Endothelial cell (in vitro differentiated cells): ENCODE measurements around the gene RNF31. TPM values are rescaled to one million over a fixed set of nuclear protein-coding genes. Genes with fewer than 3 reads are reported as not detected.

Source experiments
- DNase-seq: peaks from one replicate; pipeline ENCODE4 v3.0.0; 2021; ENCODE audit warnings: low spot score
- H3K27ac Mint-ChIP-seq: one replicate; pipeline ENCODE4 v1.8.0; 2021; ENCODE audit warnings: mixed read lengths, inconsistent platforms; ENCODE audit not compliant: unreplicated experiment
- H3K27me3 Mint-ChIP-seq: one replicate; pipeline ENCODE4 v1.8.0; 2021; ENCODE audit warnings: mild to moderate bottlenecking, moderate library complexity, mixed read lengths, inconsistent platforms; ENCODE audit not compliant: unreplicated experiment
- H3K36me3 Mint-ChIP-seq: one replicate; pipeline ENCODE4 v1.8.0; 2021; ENCODE audit warnings: mild to moderate bottlenecking, low read depth, mixed read lengths, inconsistent platforms; ENCODE audit not compliant: unreplicated experiment
- H3K4me1 Mint-ChIP-seq: one replicate; pipeline ENCODE4 v1.8.0; 2021; ENCODE audit warnings: mild to moderate bottlenecking, mixed read lengths, inconsistent platforms; ENCODE audit not compliant: unreplicated experiment
- H3K4me3 Mint-ChIP-seq: one replicate; pipeline ENCODE4 v1.8.0; 2021; ENCODE audit warnings: mild to moderate bottlenecking, mixed read lengths, inconsistent platforms; ENCODE audit not compliant: unreplicated experiment
- H3K9me3 Mint-ChIP-seq: one replicate; pipeline ENCODE4 v1.8.0; 2021; ENCODE audit warnings: mixed read lengths, inconsistent platforms; ENCODE audit not compliant: unreplicated experiment
- total RNA-seq: library from RNA; stranded (reverse); fragmentation: NEBNext Ultra II Directional; extraction: Animal tissue kit (Norgen Biotek cat#: 25700); gene quantifications from one replicate; pipeline ENCODE4 v1.2.1, GENCODE V29; 2021; ENCODE audit not compliant: unreplicated experiment
- TF ChIP-seq, protein P1 (sequence below): fragments of 200-600 bp; sonication (generic); IDR thresholded peaks from one replicate; pipeline ENCODE4 v1.5.0; 2021; ENCODE audit warnings: antibody characterized with exemption; ENCODE audit not compliant: unreplicated experiment

Gene RNF31
- total RNA-seq, 1 donor from 2014 or later, result 90.2 TPM

DNA sequence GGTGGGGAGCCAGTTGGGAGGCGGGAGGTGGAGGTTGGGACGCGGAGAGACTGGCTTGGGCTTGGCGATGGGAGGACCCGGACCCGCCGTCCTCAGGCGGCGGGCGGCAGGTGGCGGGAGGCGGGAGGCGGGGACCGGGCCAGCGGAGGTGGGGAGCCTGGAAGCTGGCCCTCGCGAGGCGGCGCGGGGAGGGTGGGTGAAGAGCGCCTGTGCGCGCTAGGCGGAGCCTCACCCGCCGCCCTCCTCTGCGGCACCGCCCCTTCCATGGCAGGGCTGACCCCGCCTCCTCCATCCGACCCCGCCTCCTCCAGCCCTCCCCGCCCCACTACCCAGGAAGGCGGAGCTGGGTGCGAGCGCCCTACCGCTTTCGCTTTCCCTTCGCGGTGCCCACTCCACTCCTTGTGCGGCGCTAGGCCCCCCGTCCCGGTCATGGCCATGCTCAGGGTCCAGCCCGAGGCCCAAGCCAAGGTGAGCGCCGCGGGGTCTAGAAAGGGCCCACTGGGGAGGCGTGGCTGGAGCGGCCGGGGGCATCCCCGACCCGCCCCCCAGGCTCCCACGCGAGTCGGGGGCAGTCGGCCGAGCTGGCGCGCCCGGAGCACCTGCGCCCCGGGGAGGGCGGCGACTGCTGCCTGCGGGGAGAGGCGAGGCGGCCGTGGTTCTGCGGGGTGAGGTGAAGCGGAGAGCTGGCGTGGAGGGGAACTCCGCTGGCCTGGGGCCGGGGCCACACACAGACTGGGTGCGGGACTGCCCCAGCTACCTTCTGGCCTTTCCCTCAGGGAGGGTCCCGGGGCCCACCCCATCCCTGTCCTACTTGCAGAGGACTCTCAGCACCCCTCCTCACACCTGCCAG lies 11.2 kb upstream of the RNF31 start, which contains the start of gene PSME1:
Gene PSME1 (plus strand): TSS at position 361 of the 850 bp plus-strand sequence. CDS start 69 bp downstream, at position 430.
- H3K27ac Mint-ChIP-seq, result peak within 1 kb of the TSS; percentile 84
- peaks cover 14% of the 10 kb centered on the region for H3K27me3 Mint-ChIP-seq
- no peaks in the 10 kb centered on the region for H3K9me3 Mint-ChIP-seq
- peak; percentile 83 for DNase-seq
- peaks cover 18% of the 10 kb centered on the region for H3K36me3 Mint-ChIP-seq
- H3K4me1 Mint-ChIP-seq, result peaks cover 32% of the 10 kb centered on the region
- TF ChIP-seq, protein P1, sequence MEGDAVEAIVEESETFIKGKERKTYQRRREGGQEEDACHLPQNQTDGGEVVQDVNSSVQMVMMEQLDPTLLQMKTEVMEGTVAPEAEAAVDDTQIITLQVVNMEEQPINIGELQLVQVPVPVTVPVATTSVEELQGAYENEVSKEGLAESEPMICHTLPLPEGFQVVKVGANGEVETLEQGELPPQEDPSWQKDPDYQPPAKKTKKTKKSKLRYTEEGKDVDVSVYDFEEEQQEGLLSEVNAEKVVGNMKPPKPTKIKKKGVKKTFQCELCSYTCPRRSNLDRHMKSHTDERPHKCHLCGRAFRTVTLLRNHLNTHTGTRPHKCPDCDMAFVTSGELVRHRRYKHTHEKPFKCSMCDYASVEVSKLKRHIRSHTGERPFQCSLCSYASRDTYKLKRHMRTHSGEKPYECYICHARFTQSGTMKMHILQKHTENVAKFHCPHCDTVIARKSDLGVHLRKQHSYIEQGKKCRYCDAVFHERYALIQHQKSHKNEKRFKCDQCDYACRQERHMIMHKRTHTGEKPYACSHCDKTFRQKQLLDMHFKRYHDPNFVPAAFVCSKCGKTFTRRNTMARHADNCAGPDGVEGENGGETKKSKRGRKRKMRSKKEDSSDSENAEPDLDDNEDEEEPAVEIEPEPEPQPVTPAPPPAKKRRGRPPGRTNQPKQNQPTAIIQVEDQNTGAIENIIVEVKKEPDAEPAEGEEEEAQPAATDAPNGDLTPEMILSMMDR, result no peak
- peak within 1 kb of the TSS; percentile 97 for H3K4me3 Mint-ChIP-seq

DNA sequence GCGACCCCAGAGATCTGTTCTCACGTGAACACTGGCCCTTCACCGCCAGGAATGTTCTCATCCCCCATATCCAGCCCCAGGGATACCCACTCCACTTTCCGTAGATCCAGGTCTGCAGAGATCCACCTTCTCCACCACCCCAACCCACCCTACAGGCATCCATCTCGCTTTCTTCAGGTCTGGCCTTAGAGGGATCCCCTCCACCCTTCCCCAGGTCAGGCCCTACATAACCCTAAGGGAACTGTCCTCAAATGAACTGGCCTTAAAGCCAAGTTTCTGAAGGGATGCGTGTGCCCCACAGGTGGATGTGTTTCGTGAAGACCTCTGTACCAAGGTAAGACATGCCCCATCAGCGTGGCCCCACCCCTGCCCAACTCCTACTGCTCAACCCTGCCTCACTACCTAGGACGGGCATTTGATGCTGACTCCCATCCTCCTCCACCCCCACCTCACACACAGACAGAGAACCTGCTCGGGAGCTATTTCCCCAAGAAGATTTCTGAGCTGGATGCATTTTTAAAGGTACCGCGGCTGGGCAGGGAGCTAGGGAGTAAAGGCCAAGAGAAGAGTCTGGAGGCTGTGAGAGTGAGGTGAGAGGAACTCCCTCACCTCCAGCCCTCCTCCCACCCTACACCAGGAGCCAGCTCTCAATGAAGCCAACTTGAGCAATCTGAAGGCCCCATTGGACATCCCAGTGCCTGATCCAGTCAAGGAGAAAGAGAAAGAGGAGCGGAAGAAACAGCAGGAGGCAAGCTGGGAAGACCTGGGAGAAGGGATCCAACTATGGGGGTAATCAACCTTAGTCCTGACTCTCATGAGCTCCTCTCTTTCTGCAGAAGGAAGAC lies 10.4 kb upstream of the RNF31 start:
- Mint-ChIP-seq H3K27me3 (peaks cover 14% of the 10 kb centered on the region), H3K4me3 (peak overlapping the region; percentile 85), H3K36me3 (peaks cover 18% of the 10 kb centered on the region), H3K27ac (no peak overlapping the region), H3K4me1 (peaks cover 27% of the 10 kb centered on the region), H3K9me3 (no peaks in the 10 kb centered on the region)
- TF ChIP-seq, protein P1, result no peak
- DNase-seq, result no peak

DNA sequence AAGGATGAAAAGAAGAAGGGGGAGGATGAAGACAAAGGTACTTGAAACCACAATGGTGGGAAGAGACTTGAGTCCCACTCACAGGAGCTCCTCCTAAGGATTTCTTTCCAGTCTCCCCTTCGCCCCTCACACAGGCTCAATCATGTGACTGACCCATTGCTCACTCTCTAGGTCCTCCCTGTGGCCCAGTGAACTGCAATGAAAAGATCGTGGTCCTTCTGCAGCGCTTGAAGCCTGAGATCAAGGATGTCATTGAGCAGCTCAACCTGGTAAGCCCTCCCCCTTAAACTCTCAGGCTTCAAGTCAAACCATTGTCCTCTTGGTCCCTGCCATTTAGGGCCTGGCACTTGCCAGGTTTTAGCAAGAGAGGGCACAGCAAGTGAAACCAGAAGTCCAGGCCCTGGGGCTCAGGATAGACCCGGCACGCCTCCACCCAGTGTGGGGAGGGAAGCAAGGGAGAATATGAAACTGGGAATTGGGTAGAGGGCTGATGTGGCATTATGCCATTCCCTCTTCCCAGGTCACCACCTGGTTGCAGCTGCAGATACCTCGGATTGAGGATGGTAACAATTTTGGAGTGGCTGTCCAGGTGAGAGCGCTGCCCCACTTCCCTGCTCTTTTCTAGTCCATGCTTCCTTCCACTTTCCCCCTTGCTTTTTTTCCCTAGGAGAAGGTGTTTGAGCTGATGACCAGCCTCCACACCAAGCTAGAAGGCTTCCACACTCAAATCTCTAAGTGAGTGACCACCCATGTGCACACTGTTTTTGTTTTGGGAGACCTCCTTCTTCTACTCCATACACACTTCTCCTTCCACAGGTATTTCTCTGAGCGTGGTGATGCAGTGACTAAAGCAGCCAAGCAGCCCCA lies 9.5 kb upstream of the RNF31 start:
- no peaks in the 10 kb centered on the region for H3K9me3 Mint-ChIP-seq
- no peak for DNase-seq
- peaks cover 13% of the 10 kb centered on the region for H3K27me3 Mint-ChIP-seq
- H3K27ac Mint-ChIP-seq, result no peak overlapping the region
- H3K4me1 Mint-ChIP-seq, result peaks cover 20% of the 10 kb centered on the region
- TF ChIP-seq, protein P1, result no peak
- H3K36me3 Mint-ChIP-seq, result peaks cover 18% of the 10 kb centered on the region
- peak overlapping the region; percentile 85 for H3K4me3 Mint-ChIP-seq

DNA sequence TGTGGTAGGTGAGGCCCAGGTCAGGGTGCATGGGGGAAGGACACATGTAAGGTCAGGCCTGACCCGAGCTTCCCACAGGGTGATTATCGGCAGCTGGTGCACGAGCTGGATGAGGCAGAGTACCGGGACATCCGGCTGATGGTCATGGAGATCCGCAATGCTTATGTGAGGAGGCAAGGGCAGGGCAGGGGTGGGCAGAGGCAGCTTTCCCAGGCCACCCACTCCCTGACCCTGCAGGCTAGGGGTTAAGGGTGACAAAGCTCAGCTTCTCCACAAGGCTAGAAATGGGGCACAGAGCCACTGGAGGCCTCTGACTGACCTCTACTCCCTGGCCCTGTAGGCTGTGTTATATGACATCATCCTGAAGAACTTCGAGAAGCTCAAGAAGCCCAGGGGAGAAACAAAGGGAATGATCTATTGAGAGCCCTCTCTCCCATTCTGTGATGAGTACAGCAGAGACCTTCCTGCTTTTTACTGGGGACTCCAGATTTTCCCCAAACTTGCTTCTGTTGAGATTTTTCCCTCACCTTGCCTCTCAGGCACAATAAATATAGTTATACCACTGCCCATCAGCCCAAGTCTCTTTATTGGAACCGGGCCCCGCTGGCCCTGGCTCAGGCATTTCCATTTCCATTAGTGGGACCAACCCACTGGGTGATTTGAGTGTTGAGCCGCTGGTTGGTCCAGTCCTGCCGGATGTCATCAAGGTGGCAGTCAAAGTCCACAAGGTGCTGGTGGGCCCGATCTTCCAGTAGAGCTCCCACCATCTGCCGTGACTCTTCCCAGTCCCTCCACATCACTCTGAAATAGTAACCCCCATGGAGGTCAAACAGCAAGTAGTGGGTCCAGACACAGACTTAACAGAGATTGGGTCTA lies 8.7 kb upstream of the RNF31 start:
- TF ChIP-seq, protein P1, result no peak
- H3K27ac Mint-ChIP-seq, result no peak overlapping the region
- H3K27me3 Mint-ChIP-seq, result peaks cover 9% of the 10 kb centered on the region
- H3K9me3 Mint-ChIP-seq, result no peaks in the 10 kb centered on the region
- H3K36me3 Mint-ChIP-seq, result peaks cover 25% of the 10 kb centered on the region
- H3K4me1 Mint-ChIP-seq, result peaks cover 16% of the 10 kb centered on the region
- peak overlapping the region; percentile 56 for H3K4me3 Mint-ChIP-seq
- no peak for DNase-seq
